A549 (cell line): ENCODE data around the gene GALP.

ENCODE experiments used
- BHLHE40 ChIP-seq: IDR thresholded peaks from 2 replicates; pipeline ENCODE4 v1.6.1; 2012; ENCODE audit warnings: low read depth, low read length, inconsistent platforms
- CBX8 ChIP-seq: fragments of 200-600 bp; sonication (generic); IDR thresholded peaks from 2 replicates; pipeline ENCODE4 v1.6.1; 2016
- CEBPB ChIP-seq, 2 experiments: fragments of >200 bp in 1 of 2; sonication (Bioruptor Twin) in 1 of 2; formaldehyde crosslinking in 1 of 2; IDR thresholded peaks; 2 replicates each; pipeline ENCODE4 v1.6.1; 2012 to 2016
- ESRRA ChIP-seq: fragments of 150-350 bp; IDR thresholded peaks from 2 replicates; pipeline ENCODE4 v1.6.1; 2014; ENCODE audit warnings: mild to moderate bottlenecking, low read length, borderline replicate concordance
- FOSL2 ChIP-seq, 2 experiments: fragments of 450-650 bp in 1 of 2; fragments of >200 bp in 1 of 2; sonication (Bioruptor Twin) in 1 of 2; formaldehyde crosslinking; IDR thresholded peaks; 2 replicates each; pipeline versions ENCODE4 v1.5.0 to v1.6.1; 2016 to 2020; ENCODE audit warnings: mild to moderate bottlenecking in 1 of 2, moderate library complexity in 1 of 2
- HOXA7 ChIP-seq: fragments of 250-450 bp; sonication (Bioruptor Pico); IDR thresholded peaks from 2 replicates; pipeline ENCODE4 v1.5.0; 2020; ENCODE audit warnings: mild to moderate bottlenecking, moderate library complexity
- POLR2A ChIP-seq: IDR thresholded peaks from 2 replicates; pipeline ENCODE4 v1.6.1; 2012; ENCODE audit warnings: mild to moderate bottlenecking, low read length
- RAD21 ChIP-seq, 2 experiments: fragments of >200 bp in 1 of 2; sonication (Bioruptor Twin) in 1 of 2; formaldehyde crosslinking in 1 of 2; IDR thresholded peaks in 1 of 2; conservative IDR thresholded peaks in 1 of 2; 2 replicates in 1 of 2; 3 replicates in 1 of 2; pipeline ENCODE4 v1.6.1; 2012 to 2018; ENCODE audit warnings: inconsistent platforms in 1 of 2
- SREBF2 ChIP-seq: fragments of 450-650 bp; IDR thresholded peaks from 2 replicates; pipeline ENCODE4 v1.6.1; 2014; ENCODE audit warnings: mild to moderate bottlenecking, moderate library complexity
- ZFP36 ChIP-seq: fragments of 450-650 bp; IDR thresholded peaks from 2 replicates; pipeline ENCODE4 v1.6.1; 2014; ENCODE audit warnings: borderline replicate concordance; ENCODE audit not compliant: partially characterized antibody
- TF ChIP-seq, protein P1 (sequence below): fragments of >200 bp; sonication (Bioruptor Twin); formaldehyde crosslinking; IDR thresholded peaks from 3 replicates; pipeline ENCODE4 v1.5.1; 2016
- TF ChIP-seq, protein P2 (sequence below): fragments of 200-600 bp; sonication (generic); IDR thresholded peaks from 2 replicates; pipeline ENCODE4 v1.6.1; 2016; ENCODE audit warnings: antibody characterized with exemption, mild to moderate bottlenecking, moderate library complexity
- TF ChIP-seq, protein P3 (sequence below): IDR thresholded peaks from 2 replicates; pipeline ENCODE4 v1.6.1; 2012

DNA sequence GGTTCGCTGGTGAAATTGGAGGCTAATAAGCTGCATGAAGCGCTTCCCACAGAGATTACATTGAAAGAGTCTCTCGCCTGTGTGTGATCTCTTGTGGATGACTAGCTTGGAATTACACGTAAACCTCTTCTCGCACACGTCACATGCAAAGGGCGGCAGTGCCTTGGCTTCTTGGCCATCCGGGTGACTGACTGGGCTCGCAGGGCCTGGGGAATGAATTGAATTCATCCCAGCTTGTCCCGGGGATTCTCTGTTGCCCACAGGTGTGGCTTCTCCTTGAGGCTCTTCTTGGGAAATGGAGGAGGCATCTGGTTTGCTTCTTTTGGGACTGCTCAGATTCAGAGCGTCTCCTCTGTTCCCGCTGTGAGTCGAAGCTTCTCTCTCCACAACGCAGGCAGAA, 46.0 kb downstream of the GALP start:
- TF ChIP-seq, protein P1, sequence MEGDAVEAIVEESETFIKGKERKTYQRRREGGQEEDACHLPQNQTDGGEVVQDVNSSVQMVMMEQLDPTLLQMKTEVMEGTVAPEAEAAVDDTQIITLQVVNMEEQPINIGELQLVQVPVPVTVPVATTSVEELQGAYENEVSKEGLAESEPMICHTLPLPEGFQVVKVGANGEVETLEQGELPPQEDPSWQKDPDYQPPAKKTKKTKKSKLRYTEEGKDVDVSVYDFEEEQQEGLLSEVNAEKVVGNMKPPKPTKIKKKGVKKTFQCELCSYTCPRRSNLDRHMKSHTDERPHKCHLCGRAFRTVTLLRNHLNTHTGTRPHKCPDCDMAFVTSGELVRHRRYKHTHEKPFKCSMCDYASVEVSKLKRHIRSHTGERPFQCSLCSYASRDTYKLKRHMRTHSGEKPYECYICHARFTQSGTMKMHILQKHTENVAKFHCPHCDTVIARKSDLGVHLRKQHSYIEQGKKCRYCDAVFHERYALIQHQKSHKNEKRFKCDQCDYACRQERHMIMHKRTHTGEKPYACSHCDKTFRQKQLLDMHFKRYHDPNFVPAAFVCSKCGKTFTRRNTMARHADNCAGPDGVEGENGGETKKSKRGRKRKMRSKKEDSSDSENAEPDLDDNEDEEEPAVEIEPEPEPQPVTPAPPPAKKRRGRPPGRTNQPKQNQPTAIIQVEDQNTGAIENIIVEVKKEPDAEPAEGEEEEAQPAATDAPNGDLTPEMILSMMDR, result no peak
- no peak for TF ChIP-seq SREBF2
- no peak for TF ChIP-seq CBX8
- TF ChIP-seq ESRRA, result no peak
- TF ChIP-seq, protein P2, sequence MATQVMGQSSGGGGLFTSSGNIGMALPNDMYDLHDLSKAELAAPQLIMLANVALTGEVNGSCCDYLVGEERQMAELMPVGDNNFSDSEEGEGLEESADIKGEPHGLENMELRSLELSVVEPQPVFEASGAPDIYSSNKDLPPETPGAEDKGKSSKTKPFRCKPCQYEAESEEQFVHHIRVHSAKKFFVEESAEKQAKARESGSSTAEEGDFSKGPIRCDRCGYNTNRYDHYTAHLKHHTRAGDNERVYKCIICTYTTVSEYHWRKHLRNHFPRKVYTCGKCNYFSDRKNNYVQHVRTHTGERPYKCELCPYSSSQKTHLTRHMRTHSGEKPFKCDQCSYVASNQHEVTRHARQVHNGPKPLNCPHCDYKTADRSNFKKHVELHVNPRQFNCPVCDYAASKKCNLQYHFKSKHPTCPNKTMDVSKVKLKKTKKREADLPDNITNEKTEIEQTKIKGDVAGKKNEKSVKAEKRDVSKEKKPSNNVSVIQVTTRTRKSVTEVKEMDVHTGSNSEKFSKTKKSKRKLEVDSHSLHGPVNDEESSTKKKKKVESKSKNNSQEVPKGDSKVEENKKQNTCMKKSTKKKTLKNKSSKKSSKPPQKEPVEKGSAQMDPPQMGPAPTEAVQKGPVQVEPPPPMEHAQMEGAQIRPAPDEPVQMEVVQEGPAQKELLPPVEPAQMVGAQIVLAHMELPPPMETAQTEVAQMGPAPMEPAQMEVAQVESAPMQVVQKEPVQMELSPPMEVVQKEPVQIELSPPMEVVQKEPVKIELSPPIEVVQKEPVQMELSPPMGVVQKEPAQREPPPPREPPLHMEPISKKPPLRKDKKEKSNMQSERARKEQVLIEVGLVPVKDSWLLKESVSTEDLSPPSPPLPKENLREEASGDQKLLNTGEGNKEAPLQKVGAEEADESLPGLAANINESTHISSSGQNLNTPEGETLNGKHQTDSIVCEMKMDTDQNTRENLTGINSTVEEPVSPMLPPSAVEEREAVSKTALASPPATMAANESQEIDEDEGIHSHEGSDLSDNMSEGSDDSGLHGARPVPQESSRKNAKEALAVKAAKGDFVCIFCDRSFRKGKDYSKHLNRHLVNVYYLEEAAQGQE, result no peak
- no peak for TF ChIP-seq CEBPB (IDR thresholded peaks at IDR 0.05)
- no peak for TF ChIP-seq ZFP36
- TF ChIP-seq, protein P3, sequence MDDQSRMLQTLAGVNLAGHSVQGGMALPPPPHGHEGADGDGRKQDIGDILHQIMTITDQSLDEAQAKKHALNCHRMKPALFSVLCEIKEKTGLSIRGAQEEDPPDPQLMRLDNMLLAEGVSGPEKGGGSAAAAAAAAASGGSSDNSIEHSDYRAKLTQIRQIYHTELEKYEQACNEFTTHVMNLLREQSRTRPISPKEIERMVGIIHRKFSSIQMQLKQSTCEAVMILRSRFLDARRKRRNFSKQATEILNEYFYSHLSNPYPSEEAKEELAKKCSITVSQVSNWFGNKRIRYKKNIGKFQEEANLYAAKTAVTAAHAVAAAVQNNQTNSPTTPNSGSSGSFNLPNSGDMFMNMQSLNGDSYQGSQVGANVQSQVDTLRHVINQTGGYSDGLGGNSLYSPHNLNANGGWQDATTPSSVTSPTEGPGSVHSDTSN, result no peak
- TF ChIP-seq FOSL2 (IDR thresholded peaks at IDR 0.05), result no peak
- TF ChIP-seq FOSL2 (CRISPR knock-in tag; IDR thresholded peaks at IDR 0.05), result no peak
- no peak for TF ChIP-seq POLR2A
- TF ChIP-seq HOXA7, result no peak
- no peak for TF ChIP-seq BHLHE40
- no peak for TF ChIP-seq RAD21 (conservative IDR thresholded peaks at IDR 0.05 in 1 of 2, IDR thresholded peaks at IDR 0.05 in 1 of 2)
